Esophagus squamous epithelium (tissue), 4 donors: ENCODE measurements around the gene SMAD3.

Experiments used
- CTCF ChIP-seq, 6 experiments: fragments of 450-650 bp in 4 of 6; fragments of 200-600 bp in 2 of 6; sonication (generic) in 2 of 6; IDR thresholded peaks; one replicate each; pipeline ENCODE4 v1.5.1; 2016 to 2019; ENCODE audit warnings: antibody characterized with exemption in 6 of 6, mild to moderate bottlenecking in 4 of 6, moderate library complexity in 4 of 6
- POLR2A ChIP-seq, 4 donors: fragments of 450-650 bp; IDR thresholded peaks; one replicate each; pipeline ENCODE4 v1.6.1; 2017; ENCODE audit warnings: antibody characterized with exemption in 4 of 4, mild to moderate bottlenecking in 4 of 4, moderate library complexity in 3 of 4

GRCh38 chr15:67210555-67211168 is 145.3 kb downstream of the SMAD3 start:
- TF ChIP-seq POLR2A (IDR thresholded peaks at IDR 0.05) (no peak), CTCF (IDR thresholded peaks at IDR 0.05) (no peak)
